Measurements from ENCODE around the gene RNF115.
"Not testable (repeated sequence)": the region's sequence is repeated elsewhere in the genome, so short reads cannot be mapped to it uniquely, and the experiment has no call there.

DNA sequence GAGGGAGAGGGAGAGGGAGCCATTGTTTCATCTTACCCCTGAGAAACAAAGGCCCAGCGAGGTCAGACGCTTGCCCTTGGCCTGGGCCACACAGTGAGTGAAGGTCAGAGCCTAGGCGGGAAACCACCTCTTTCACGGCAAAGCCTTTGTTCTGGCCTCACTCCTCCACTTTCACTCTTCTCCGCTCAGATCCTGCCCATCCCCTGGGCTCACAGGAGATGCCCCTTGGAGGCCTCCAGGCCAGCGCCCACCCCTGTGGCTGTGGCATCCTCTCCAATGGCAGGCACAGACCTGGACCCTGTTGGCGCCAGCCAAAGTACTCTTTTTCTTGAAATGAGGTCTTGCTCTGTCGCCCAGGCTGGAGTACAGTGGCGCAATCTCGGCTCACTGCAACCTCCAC is 55.9 kb downstream of the RNF115 start:
- TF ChIP-seq, protein P1, sequence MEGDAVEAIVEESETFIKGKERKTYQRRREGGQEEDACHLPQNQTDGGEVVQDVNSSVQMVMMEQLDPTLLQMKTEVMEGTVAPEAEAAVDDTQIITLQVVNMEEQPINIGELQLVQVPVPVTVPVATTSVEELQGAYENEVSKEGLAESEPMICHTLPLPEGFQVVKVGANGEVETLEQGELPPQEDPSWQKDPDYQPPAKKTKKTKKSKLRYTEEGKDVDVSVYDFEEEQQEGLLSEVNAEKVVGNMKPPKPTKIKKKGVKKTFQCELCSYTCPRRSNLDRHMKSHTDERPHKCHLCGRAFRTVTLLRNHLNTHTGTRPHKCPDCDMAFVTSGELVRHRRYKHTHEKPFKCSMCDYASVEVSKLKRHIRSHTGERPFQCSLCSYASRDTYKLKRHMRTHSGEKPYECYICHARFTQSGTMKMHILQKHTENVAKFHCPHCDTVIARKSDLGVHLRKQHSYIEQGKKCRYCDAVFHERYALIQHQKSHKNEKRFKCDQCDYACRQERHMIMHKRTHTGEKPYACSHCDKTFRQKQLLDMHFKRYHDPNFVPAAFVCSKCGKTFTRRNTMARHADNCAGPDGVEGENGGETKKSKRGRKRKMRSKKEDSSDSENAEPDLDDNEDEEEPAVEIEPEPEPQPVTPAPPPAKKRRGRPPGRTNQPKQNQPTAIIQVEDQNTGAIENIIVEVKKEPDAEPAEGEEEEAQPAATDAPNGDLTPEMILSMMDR (IDR thresholded peaks at IDR 0.05) = not testable (repeated sequence)
- not testable (repeated sequence) for TF ChIP-seq POLR2A (IDR thresholded peaks at IDR 0.05)
